Ammon's horn (tissue), 1 donor: ENCODE data around the gene HNRNPA0.

ENCODE experiments used
- DNase-seq: peaks from one replicate; pipeline ENCODE4 v3.0.0-alpha.2; 2016; ENCODE audit warnings: low spot score

HNRNPA0 gene

GRCh38 chr5:137754961-137755762 lies 999 bp upstream of the HNRNPA0 start:
- DNase-seq = no peak

GRCh38 chr5:137753691-137754187 lies 424 bp downstream of the HNRNPA0 start:
- DNase-seq = peak; percentile 51

- DNase-seq = peak; percentile 11
Observed at GRCh38 chr5:137752905-137753690, 1.1 kb downstream of the HNRNPA0 start.

- DNase-seq = peak; percentile 74
Observed at GRCh38 chr5:137751869-137752491, 2.2 kb downstream of the HNRNPA0 start.

GRCh38 chr5:137750436-137750835 lies 3.7 kb downstream of the HNRNPA0 start:
- DNase-seq = no peak

GRCh38 chr5:137747848-137748247 lies 6.3 kb downstream of the HNRNPA0 start:
- no peak for DNase-seq

GRCh38 chr5:137743031-137743640 lies 11.0 kb downstream of the HNRNPA0 start:
- DNase-seq = peak; percentile 89

- no peak for DNase-seq
Observed at GRCh38 chr5:137741718-137742117, 12.4 kb downstream of the HNRNPA0 start.

GRCh38 chr5:137739737-137740136 lies 14.4 kb downstream of the HNRNPA0 start:
- no peak for DNase-seq

- no peak for DNase-seq
Observed at GRCh38 chr5:137738947-137739346, 15.2 kb downstream of the HNRNPA0 start.

- no peak for DNase-seq
Observed at GRCh38 chr5:137737349-137738131, 16.6 kb downstream of the HNRNPA0 start.

- no peak for DNase-seq
Observed at GRCh38 chr5:137736496-137736895, 17.7 kb downstream of the HNRNPA0 start.

GRCh38 chr5:137735555-137736284 lies 18.4 kb downstream of the HNRNPA0 start, which contains the start of gene KLHL3:
Gene KLHL3, minus strand, starts transcription at chr5:137736089. Its CDS starts 443 bp downstream, at chr5:137735646.
- DNase-seq = peak; percentile 49

GRCh38 chr5:137734962-137735554 lies 19.1 kb downstream of the HNRNPA0 start:
- DNase-seq = no peak

GRCh38 chr5:137734331-137734730 lies 19.8 kb downstream of the HNRNPA0 start:
- no peak for DNase-seq

- DNase-seq = no peak
Observed at GRCh38 chr5:137733922-137734321, 20.2 kb downstream of the HNRNPA0 start.

GRCh38 chr5:137733006-137733405 lies 21.2 kb downstream of the HNRNPA0 start:
- no peak for DNase-seq

GRCh38 chr5:137731176-137731575 lies 23.0 kb downstream of the HNRNPA0 start:
- DNase-seq = no peak

GRCh38 chr5:137730336-137730735 lies 23.8 kb downstream of the HNRNPA0 start:
- DNase-seq = no peak

GRCh38 chr5:137728048-137728447 lies 26.1 kb downstream of the HNRNPA0 start:
- no peak for DNase-seq
